MM.1S (cell line): Measurements from ENCODE around the gene PLD1.

ENCODE experiments used
- DNase-seq: peaks from one replicate; pipeline ENCODE4 v3.0.0-alpha.2; 2015
- H2AFZ ChIP-seq: fragments of 300-600 bp; sonication (generic); 2 replicates; pipeline ENCODE4 v1.6.0; 2016; ENCODE audit warnings: antibody characterized with exemption, low read length
- H3F3A ChIP-seq: fragments of 300-600 bp; sonication (generic); 2 replicates; pipeline ENCODE4 v1.6.1; 2016; ENCODE audit warnings: mild to moderate bottlenecking, antibody characterized with exemption, low read length, moderate library complexity, mixed read lengths; ENCODE audit not compliant: insufficient read depth
- H3K27ac ChIP-seq: fragments of 300-600 bp; sonication (generic); 2 replicates; pipeline ENCODE4 v1.5.1; 2016; ENCODE audit warnings: mild to moderate bottlenecking, low read length
- H3K27me3 ChIP-seq: fragments of 300-600 bp; sonication (generic); replicated peaks from 2 replicates; pipeline ENCODE4 v1.6.0; 2016; ENCODE audit warnings: low read length; ENCODE audit not compliant: insufficient read depth
- H3K36me3 ChIP-seq: fragments of 300-600 bp; sonication (generic); replicated peaks from 2 replicates; pipeline ENCODE4 v1.6.1; 2016; ENCODE audit warnings: mild to moderate bottlenecking, low read length, mixed read lengths; ENCODE audit not compliant: insufficient read depth
- H3K4me1 ChIP-seq: fragments of 300-600 bp; sonication (generic); 2 replicates; pipeline ENCODE4 v1.6.1; 2016; ENCODE audit warnings: low read length, mixed read lengths
- H3K4me2 ChIP-seq: fragments of 300-600 bp; sonication (generic); 2 replicates; pipeline ENCODE4 v1.6.0; 2016; ENCODE audit warnings: low read depth, low read length
- H3K4me3 ChIP-seq: fragments of 300-600 bp; sonication (generic); 2 replicates; pipeline ENCODE4 v1.5.1; 2016; ENCODE audit warnings: low read length, mixed read lengths
- H3K79me2 ChIP-seq: fragments of 300-600 bp; sonication (generic); 2 replicates; pipeline ENCODE4 v1.6.1; 2016; ENCODE audit warnings: mixed run types, low read length, mixed read lengths
- H3K9ac ChIP-seq: fragments of 300-600 bp; sonication (generic); 2 replicates; pipeline ENCODE4 v1.6.1; 2016; ENCODE audit warnings: low read length, mixed read lengths
- H3K9me2 ChIP-seq: fragments of 300-600 bp; sonication (generic); replicated peaks from 2 replicates; pipeline ENCODE4 v1.6.1; 2016; ENCODE audit warnings: mild to moderate bottlenecking, low read length, mixed read lengths; ENCODE audit not compliant: insufficient read depth
- H3K9me3 ChIP-seq: fragments of 300-600 bp; sonication (generic); replicated peaks from 2 replicates; pipeline ENCODE4 v1.6.1; 2016; ENCODE audit warnings: mild to moderate bottlenecking, low read length, mixed read lengths; ENCODE audit not compliant: insufficient read depth
- H4K20me1 ChIP-seq: fragments of 300-600 bp; sonication (generic); 2 replicates; pipeline ENCODE4 v1.6.1; 2016; ENCODE audit warnings: mild to moderate bottlenecking, low read length, moderate library complexity, mixed read lengths; ENCODE audit not compliant: insufficient read depth
- CTCF ChIP-seq: fragments of 300-600 bp; sonication (generic); IDR thresholded peaks from 2 replicates; pipeline ENCODE4 v1.5.1; 2016; ENCODE audit warnings: antibody characterized with exemption, low read length, mixed read lengths
- EZH2 ChIP-seq: fragments of 300-600 bp; sonication (generic); optimal IDR thresholded peaks from 2 replicates; pipeline ENCODE3; 2017; ENCODE audit warnings: low read depth, mild to moderate bottlenecking, antibody characterized with exemption, low read length, mixed read lengths
- EZH2phosphoT487 ChIP-seq: fragments of 300-600 bp; sonication (generic); IDR thresholded peaks from 2 replicates; pipeline ENCODE4 v1.6.1; 2018; ENCODE audit warnings: antibody characterized with exemption, low read length

The PLD1 gene

GRCh38 chr3:171598990-171599389 lies 211.3 kb downstream of the PLD1 start:
- H3K9ac ChIP-seq, result no peak overlapping the region
- DNase-seq, result no peak
- H3F3A ChIP-seq, result no peaks in the 10 kb centered on the region
- H3K27ac ChIP-seq, result no peak overlapping the region
- H4K20me1 ChIP-seq, result no peaks in the 10 kb centered on the region
- H3K9me2 ChIP-seq, result no peaks in the 10 kb centered on the region
- H3K4me2 ChIP-seq, result no peak overlapping the region
- no peaks in the 10 kb centered on the region for H3K27me3 ChIP-seq
- H2AFZ ChIP-seq, result no peak overlapping the region
- H3K4me1 ChIP-seq, result no peaks in the 10 kb centered on the region
- no peaks in the 10 kb centered on the region for H3K9me3 ChIP-seq
- TF ChIP-seq EZH2phosphoT487 (no peak), CTCF (no peak), EZH2 (no peak)
- H3K79me2 ChIP-seq, result no peaks in the 10 kb centered on the region
- no peaks in the 10 kb centered on the region for H3K36me3 ChIP-seq
- H3K4me3 ChIP-seq, result no peak overlapping the region

- no peak for TF ChIP-seq EZH2
- no peak for TF ChIP-seq EZH2phosphoT487
- TF ChIP-seq CTCF, result no peak
- no peaks in the 10 kb centered on the region for H3K4me1 ChIP-seq
- no peaks in the 10 kb centered on the region for H3K27me3 ChIP-seq
- no peaks in the 10 kb centered on the region for H3K36me3 ChIP-seq
- no peaks in the 10 kb centered on the region for H3K9me2 ChIP-seq
- H3K79me2 ChIP-seq, result no peaks in the 10 kb centered on the region
- H3K4me2 ChIP-seq, result no peak overlapping the region
- no peaks in the 10 kb centered on the region for H3F3A ChIP-seq
- no peaks in the 10 kb centered on the region for H4K20me1 ChIP-seq
- H2AFZ ChIP-seq, result no peak overlapping the region
- H3K27ac ChIP-seq, result no peak overlapping the region
- H3K4me3 ChIP-seq, result no peak overlapping the region
- no peak overlapping the region for H3K9ac ChIP-seq
- no peak for DNase-seq
- no peaks in the 10 kb centered on the region for H3K9me3 ChIP-seq
Measured at GRCh38 chr3:171592786-171593185, 217.5 kb downstream of the PLD1 start.

GRCh38 chr3:171591070-171591469 lies 219.2 kb downstream of the PLD1 start:
- Histone ChIP-seq H3K4me2 (no peak overlapping the region), H3K4me1 (no peaks in the 10 kb centered on the region), H3K36me3 (no peaks in the 10 kb centered on the region), H2AFZ (no peak overlapping the region), H3F3A (no peaks in the 10 kb centered on the region), H3K27me3 (no peaks in the 10 kb centered on the region), H3K9me2 (no peaks in the 10 kb centered on the region), H4K20me1 (no peaks in the 10 kb centered on the region), H3K79me2 (no peaks in the 10 kb centered on the region), H3K9me3 (no peaks in the 10 kb centered on the region), H3K27ac (no peak overlapping the region), H3K9ac (no peak overlapping the region), H3K4me3 (no peak overlapping the region)
- TF ChIP-seq EZH2 (no peak), CTCF (no peak), EZH2phosphoT487 (no peak)
- no peak for DNase-seq

- Histone ChIP-seq H2AFZ (no peak overlapping the region), H3F3A (no peaks in the 10 kb centered on the region), H3K27me3 (no peaks in the 10 kb centered on the region), H3K4me2 (no peak overlapping the region), H3K27ac (no peak overlapping the region), H3K36me3 (no peaks in the 10 kb centered on the region), H4K20me1 (no peaks in the 10 kb centered on the region), H3K9ac (no peak overlapping the region), H3K9me2 (no peaks in the 10 kb centered on the region), H3K79me2 (no peaks in the 10 kb centered on the region), H3K4me3 (no peak overlapping the region), H3K9me3 (no peaks in the 10 kb centered on the region), H3K4me1 (no peaks in the 10 kb centered on the region)
- no peak for DNase-seq
- TF ChIP-seq EZH2phosphoT487, result no peak
- no peak for TF ChIP-seq CTCF
- TF ChIP-seq EZH2, result no peak
Measured at GRCh38 chr3:171586274-171586673, 224.0 kb downstream of the PLD1 start.
